ENCODE measurements around the gene ERRFI1. TPM values are rescaled to one million over a fixed set of nuclear protein-coding genes. Genes with fewer than 3 reads are reported as not detected.

ERRFI1 gene
- polyA plus RNA-seq, 3 donors: 93.0 to 211 (median 135) TPM

Other genes with a start within 250 kb of the ERRFI1 start
- gene PER3, start 242.0 kb downstream of the ERRFI1 start, polyA plus RNA-seq: 1 to 10 TPM; 3.3 to 6.6 (median 4.1) TPM
- under 1 TPM; 0.08 to 0.54 (median 0.22) TPM for gene UTS2, start 173.2 kb downstream of the ERRFI1 start, polyA plus RNA-seq
- gene TNFRSF9, start 85.5 kb downstream of the ERRFI1 start, polyA plus RNA-seq: under 1 TPM in 2 of 3 donors, not detected in 1; 0.21 to 0.22 TPM
- 100 to 1,000 TPM; 173 to 397 (median 342) TPM for gene PARK7, start 64.6 kb downstream of the ERRFI1 start, polyA plus RNA-seq

Measured in adipose tissue (tissue), 3 donors.